Measurements from ENCODE around the gene INSIG2.

Gene INSIG2

DNA sequence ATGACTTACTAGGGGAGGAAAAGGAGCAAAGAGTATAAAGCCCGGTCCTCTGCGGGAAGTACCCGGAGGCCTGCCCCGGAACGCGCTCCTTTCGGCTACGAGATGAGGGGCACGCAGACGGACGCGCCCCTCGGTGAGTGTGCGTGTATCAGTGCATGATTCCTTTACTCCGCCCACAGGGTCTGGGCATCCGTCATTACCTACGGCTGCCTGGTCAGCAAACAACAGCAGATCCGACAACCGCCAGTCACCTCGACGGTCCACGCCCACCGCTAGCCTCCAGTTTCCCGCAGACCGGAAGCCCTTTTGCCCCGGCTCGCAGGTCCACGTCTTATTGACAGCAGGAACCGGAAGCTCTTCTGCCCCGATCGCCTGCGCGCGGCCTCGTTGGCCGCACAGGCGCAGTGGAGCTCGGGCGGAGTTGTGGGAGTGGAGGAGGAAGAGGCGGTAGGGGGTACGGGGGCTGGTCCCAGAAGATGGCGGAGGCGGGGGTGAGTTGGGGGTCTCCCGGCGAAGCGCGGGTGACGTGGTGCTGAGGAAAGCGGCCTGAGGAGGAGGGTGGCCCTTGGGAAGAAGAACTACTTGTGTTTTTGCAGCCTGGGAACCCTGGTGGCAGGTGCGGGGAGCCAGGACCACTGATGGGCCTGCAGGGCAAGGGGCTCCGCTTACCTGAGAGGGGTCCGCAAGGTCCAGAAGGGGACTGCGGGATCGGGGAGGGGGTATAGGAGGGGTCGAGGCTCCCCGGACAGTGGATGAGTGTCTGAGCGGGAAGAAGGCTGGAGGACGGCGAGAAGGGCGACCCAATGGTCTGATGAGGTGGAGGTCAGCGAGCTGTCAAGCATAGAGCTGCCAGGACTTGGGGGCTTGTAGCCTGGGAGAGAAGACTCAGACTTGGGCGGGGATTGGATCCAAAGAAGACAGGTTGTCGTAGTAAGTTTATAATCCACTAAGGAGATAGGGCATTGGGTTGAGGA is at the start of gene INSIG2:
Gene INSIG2, plus strand, starts transcription at position 421 of the 974 bp plus-strand sequence. CDS start 8,086 bp downstream, outside the sequence.
- peak within 1 kb of the TSS; percentile 83 for H3K4me3 ChIP-seq (ENCODE audit: low read depth, low read length)
- TF ChIP-seq, protein P1, sequence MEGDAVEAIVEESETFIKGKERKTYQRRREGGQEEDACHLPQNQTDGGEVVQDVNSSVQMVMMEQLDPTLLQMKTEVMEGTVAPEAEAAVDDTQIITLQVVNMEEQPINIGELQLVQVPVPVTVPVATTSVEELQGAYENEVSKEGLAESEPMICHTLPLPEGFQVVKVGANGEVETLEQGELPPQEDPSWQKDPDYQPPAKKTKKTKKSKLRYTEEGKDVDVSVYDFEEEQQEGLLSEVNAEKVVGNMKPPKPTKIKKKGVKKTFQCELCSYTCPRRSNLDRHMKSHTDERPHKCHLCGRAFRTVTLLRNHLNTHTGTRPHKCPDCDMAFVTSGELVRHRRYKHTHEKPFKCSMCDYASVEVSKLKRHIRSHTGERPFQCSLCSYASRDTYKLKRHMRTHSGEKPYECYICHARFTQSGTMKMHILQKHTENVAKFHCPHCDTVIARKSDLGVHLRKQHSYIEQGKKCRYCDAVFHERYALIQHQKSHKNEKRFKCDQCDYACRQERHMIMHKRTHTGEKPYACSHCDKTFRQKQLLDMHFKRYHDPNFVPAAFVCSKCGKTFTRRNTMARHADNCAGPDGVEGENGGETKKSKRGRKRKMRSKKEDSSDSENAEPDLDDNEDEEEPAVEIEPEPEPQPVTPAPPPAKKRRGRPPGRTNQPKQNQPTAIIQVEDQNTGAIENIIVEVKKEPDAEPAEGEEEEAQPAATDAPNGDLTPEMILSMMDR (IDR thresholded peaks at IDR 0.05; ENCODE audit: borderline replicate concordance, insufficient read depth, low read depth, low read length) = no peak

DNA sequence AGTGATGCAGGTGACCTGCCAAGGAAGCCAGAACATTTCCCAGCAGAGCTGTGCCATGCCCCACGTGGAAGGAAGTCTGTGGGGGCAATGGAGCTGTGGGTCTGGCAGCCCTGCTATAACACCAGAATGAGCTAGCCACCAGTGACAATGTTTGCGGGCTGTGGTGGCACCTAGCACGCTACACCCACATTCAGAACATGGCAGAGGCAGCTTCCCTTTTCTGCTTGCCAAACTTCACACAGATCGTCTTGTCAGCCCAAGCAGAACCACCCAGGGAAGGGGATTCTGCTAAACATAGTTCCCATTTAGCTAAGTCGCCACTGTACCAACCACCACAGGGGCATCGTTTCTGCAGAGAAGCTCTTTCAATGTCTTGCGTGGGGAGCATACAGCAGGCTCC is 47.4 kb upstream of the INSIG2 start:
- no peak overlapping the region for H3K4me3 ChIP-seq (ENCODE audit: low read depth, low read length)
- TF ChIP-seq, protein P1 (IDR thresholded peaks at IDR 0.05; ENCODE audit: borderline replicate concordance, insufficient read depth, low read depth, low read length) = no peak

DNA sequence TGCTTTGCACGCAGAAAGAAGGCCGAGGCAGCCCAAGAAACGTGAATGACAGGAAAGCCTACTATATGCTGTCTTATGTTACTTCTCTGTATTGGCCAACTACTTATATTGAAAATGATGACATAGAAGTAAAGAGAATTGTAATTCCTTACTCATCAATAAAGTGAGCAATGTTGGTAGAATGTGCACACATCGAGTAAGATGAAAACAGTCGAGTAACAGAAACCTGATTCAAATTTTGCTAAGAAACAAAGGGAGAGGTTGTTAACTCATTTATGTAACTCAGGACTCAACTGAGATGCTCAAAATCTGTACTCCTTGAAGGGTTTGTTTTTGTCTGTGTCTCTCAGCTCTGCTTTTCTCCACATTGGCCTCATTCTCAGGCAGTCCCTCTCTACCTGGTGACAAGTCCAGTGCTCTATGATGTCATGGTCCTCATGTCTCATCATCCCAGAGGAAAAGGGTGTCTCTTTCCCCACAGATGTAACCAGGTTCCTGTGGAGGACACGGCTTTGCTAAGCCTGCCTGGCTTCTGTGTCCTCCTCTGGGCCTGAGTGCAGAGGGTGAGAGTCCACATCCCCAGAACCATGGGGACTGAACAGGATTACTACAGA is 44.1 kb upstream of the INSIG2 start:
- H3K4me3 ChIP-seq (ENCODE audit: low read depth, low read length) = no peak overlapping the region
- TF ChIP-seq, protein P1 (IDR thresholded peaks at IDR 0.05; ENCODE audit: borderline replicate concordance, insufficient read depth, low read depth, low read length) = no peak

DNA sequence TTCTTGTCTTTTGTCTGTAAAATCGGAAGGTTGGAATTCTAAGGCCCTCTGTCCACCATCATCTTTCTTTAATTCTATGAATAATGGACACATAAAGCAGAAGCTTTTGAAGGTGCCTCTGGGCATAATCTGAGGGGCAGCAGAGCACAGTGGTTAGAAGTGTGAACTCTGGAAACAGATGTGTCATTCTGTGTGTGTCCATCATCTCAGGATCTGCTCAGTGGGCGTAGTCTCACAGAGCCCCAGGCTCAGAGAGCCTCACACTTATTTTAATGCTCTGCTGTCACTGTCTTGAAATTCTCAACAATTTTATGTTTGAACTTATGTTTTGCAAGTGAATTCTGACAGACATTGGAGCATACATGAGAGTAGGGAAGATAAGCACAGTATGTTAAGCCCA is 43.4 kb upstream of the INSIG2 start:
- TF ChIP-seq, protein P1 (IDR thresholded peaks at IDR 0.05; ENCODE audit: borderline replicate concordance, insufficient read depth, low read depth, low read length) = no peak
- H3K4me3 ChIP-seq (ENCODE audit: low read depth, low read length) = no peak overlapping the region

DNA sequence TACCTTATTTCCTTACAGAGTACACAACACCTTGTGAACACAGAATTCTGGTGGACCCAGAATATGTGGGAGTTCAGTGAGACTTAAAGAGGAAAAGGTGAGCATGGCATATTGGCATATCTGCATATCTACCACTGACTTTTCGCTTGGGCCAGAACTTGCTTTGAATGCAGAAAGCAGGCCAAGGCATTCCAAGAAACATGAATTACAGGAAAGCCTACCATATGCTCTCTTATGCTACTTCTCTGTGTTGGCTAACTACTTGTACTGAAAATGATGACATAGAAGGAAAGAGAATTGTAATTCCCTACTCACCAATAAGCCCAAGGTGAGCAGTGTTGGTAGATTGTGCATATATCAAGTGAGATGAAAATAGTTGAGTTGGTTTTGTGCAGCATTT is 43.0 kb upstream of the INSIG2 start:
- no peak overlapping the region for H3K4me3 ChIP-seq (ENCODE audit: low read depth, low read length)
- TF ChIP-seq, protein P1 (IDR thresholded peaks at IDR 0.05; ENCODE audit: borderline replicate concordance, insufficient read depth, low read depth, low read length) = no peak

DNA sequence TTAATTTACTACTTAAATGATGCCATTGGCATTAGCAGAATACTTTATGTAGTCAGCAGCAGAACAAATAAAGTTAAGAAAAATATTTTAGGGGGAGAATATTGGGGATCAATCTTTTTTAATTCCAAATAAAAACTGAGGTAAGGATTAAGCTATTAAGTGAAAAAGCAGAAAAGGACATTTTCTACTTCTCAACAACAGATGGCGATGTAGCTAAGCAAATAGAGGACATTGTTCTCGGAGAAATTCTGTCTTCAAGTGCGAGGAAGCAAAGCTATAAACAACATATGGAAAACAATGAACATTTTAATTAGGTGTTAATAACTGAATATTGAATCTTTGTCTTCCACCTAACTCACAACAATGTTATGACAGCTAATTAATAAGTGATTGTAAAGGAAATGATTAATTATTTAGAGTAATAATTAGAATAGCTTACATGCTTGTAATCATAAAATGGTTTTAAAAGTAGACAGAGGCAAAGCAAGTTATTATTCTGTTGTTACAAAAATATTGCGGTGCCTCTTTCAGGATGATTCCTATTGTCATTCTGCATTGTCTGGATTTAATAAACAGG is 41.5 kb upstream of the INSIG2 start:
- H3K4me3 ChIP-seq (ENCODE audit: low read depth, low read length) = no peak overlapping the region
- TF ChIP-seq, protein P1 (IDR thresholded peaks at IDR 0.05; ENCODE audit: borderline replicate concordance, insufficient read depth, low read depth, low read length) = peak; percentile 39; the same call in 1 of the 2 replicates
